Hematopoietic multipotent progenitor cell treated with erythropoietin and hydrocortisone succinate and interleukin-3 and kit ligand, for 17 days (in vitro differentiated cells): ENCODE measurements around the gene TAS1R1.
"Not testable (repeated sequence)": the region's sequence is repeated elsewhere in the genome, so short reads cannot be mapped to it uniquely, and the experiment has no call there.

Experiments used
- DNase-seq: peaks from one replicate; pipeline ENCODE4 v3.0.0-alpha.2; 2015; ENCODE audit warnings: low spot score

Gene TAS1R1

GRCh38 chr1:6521536-6521935, 33.6 kb upstream of the TAS1R1 start:
- no peak for DNase-seq

GRCh38 chr1:6523566-6523965, 31.5 kb upstream of the TAS1R1 start:
- DNase-seq = peak; percentile 15

- DNase-seq = no peak
Measured at GRCh38 chr1:6526316-6526715, 28.8 kb upstream of the TAS1R1 start.

- DNase-seq = no peak
Measured at GRCh38 chr1:6528492-6528891, 26.6 kb upstream of the TAS1R1 start.

DNA sequence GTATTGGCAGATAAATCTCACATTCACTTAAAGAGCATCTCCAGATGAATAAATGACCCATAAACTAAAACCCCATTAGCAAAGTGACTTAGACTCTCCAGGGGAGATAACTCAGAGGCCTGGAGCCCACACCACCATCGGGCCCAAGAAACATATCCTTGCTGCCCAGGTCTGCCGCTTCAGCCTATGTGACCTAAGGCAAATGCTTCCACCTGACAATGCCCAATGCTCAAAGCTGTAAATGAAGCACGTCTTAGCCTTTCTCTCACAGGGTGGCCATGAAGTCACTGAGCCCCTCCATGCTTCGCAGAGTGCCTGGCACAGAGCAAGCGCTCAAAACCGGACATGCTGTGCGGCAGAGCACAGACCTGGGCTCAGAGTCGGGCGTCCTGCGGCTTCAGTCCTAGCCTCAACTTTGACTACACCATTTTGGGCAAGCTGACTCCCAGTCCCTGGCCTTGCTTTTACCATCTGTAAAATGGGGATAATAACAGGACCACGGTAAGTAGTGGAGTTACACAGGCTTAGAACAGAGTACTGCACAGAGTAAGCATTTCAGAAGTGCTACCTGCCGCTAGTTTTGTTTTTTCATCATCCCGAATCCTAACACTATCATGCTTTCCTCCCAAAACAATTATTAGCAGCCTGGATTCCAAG, 24.5 kb upstream of the TAS1R1 start:
- DNase-seq = no peak

GRCh38 chr1:6531996-6532395, 23.1 kb upstream of the TAS1R1 start:
- DNase-seq = no peak

GRCh38 chr1:6534248-6534822, 20.8 kb upstream of the TAS1R1 start:
- no peak for DNase-seq

GRCh38 chr1:6535214-6535613, 19.9 kb upstream of the TAS1R1 start:
- no peak for DNase-seq

DNA sequence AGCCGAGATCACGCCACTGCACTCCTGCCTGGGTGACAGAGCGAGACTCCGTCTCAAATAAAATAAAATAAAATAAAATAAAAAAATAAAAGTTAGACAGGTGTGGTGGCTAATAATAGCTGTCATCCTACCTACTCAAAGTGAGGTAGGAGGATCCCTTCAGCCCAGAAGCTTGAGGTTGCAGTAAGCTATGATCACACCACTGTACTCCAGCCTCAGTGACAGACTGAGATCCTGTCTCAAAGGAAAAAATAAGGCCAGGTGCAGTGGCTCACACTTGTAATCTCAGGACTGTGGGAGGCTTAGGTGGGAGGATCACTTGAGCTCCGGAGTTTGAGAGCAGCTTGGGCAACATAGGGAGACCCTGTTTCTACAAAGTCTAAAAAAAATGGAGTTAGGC, 18.8 kb upstream of the TAS1R1 start:
- no peak for DNase-seq

GRCh38 chr1:6538956-6539355, 16.2 kb upstream of the TAS1R1 start:
- DNase-seq = no peak

DNA sequence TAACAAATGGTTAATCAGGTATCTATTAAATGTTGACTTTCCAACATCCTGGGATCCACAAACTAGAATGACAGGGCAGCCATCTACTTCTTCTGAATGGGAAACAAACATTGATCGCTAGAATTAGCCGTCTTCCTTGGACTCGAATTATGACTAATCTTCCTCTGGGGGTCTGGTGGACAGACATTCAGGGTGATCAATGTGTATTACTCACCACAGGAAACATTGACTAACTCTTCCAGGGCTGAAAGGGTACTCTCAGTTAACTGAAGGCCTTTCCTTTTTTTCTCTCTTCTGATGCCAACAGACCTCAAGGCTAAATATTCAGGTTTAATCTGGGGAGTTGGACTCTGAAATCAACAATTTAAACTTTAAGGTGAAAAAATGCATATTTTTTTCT, 10.3 kb upstream of the TAS1R1 start:
- DNase-seq = no peak

- DNase-seq = no peak
Measured at GRCh38 chr1:6545276-6546112, 9.6 kb upstream of the TAS1R1 start.

- DNase-seq = no peak
Measured at GRCh38 chr1:6546326-6546725, 8.8 kb upstream of the TAS1R1 start.

- DNase-seq = no peak
Measured at GRCh38 chr1:6547301-6547700, 7.8 kb upstream of the TAS1R1 start.

DNA sequence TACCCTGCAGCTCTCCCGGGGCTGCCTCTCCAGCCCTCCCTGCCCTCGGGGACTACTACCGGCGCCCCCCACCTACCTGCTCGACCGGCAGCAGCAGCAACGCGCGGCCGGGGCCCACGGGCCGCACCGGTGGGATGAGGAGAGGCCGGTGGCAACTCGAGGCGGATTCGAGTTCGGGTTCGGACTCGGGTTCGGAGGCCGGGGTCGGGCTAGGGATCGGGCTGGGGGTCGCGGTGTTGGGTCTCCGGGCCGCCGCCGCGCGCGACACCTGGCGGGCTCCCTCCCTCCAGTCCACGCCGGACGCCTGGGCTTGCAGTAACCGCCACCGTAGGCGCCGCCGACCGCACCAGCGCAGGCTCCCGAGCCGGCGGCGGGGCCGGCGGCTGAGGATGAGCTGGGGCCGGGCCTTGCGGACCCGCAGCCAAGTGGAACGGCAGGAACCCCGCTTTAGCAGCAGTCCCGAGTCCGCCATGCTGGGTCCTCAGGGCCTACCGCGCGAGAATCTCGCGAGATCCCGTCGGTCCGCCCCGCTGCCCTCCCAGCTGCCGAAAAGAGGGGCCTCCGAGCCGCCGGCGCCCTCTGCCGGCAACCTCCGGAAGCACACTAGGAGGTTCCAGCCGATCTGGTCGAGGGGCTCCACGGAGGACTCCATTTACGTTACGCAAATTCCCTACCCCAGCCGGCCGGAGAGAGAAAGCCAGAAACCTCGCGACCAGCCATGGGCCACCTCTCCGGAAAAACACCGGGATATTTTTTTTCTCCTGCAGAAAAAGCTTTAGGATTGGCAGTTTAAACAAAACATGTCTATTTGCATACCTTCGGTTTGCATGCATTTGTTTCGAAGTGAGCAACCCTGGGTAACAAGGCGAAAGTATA, 838 bp upstream of the TAS1R1 start, which contains the start of gene NOL9:
TSS of gene NOL9 (minus strand) at position 483 of the 876 bp plus-strand sequence. CDS start at position 472, 11 bp downstream.
- DNase-seq = peak; percentile 95

- no peak for DNase-seq
Measured at GRCh38 chr1:6557597-6557996, 2.5 kb downstream of the TAS1R1 start.

DNA sequence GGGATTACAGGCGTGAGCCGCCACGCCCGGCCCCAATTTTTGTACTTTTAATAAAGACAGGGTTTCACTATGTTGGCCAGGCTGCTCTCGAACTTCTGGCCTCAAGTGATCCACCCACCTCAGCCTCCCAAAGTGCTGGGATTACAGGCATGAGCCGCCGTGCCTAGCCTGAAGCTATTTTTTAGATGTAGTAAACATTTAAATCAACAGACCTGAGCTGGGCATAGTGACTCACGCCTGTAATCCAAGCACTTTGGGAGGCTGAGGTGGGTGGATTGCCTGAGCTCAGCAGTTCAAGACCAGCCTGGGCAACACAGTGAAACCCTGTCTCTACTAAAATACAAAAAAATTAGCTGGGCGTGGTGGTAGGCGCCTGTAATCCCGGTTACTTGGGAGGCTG, 4.1 kb downstream of the TAS1R1 start:
- not testable (repeated sequence) for DNase-seq

DNA sequence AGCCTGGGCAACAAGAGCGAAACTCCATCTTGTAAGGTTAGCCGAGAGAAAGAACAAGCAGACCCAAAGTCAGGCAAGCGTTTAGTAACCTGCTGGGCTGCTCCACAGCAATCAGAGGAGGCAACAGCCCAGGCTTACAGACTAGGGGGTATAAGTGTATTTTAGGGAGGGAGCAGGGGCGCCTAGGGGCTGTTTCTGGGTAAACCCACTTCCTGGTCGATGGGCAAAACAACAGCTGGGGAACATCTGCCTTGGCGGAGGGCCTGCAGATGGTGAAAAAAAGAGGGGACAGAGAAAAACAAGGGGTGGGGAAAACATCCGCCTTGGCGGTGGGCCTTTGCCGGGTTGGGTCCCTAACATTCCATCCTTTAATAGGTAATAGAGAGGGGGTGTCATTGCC, 5.2 kb downstream of the TAS1R1 start:
- DNase-seq = no peak

- no peak for DNase-seq
Measured at GRCh38 chr1:6569033-6569432, 13.9 kb downstream of the TAS1R1 start.

- no peak for DNase-seq
Measured at GRCh38 chr1:6570100-6570499, 15.0 kb downstream of the TAS1R1 start.

GRCh38 chr1:6570987-6571386, 15.9 kb downstream of the TAS1R1 start:
- DNase-seq = no peak
